H1 (cell line): ENCODE measurements around the gene RALA. TPM values are rescaled to one million over a fixed set of nuclear protein-coding genes. Genes with fewer than 3 reads are reported as not detected.

Source experiments
- CTCF ChIA-PET: fragments of 300-600 bp; sonication (Branson Sonifier 250); formaldehyde crosslinking; loops from one replicate; lab custom pipeline; 2021; ENCODE audit not compliant: partially characterized antibody; lab: Charles Lee
- POLR2A ChIA-PET: fragments of 300-600 bp; sonication (Branson Sonifier 250); formaldehyde crosslinking; loops from one replicate; lab custom pipeline; 2021; ENCODE audit warnings: inconsistent platforms; ENCODE audit not compliant: partially characterized antibody; lab: Charles Lee
- DNase-seq, 2 experiments: peaks; one replicate each; pipeline versions ENCODE4 v3.0.0 to v3.0.0-alpha.2; 2010 to 2022; ENCODE audit warnings: low spot score in 2 of 2, low read depth in 1 of 2, mixed read lengths in 1 of 2
- FAIRE-seq: peaks from 2 replicates; lab custom pipeline; 2011; peaks lifted over from hg19 to GRCh38; lab: Jason Lieb, UNC
- H2AFZ ChIP-seq: 2 replicates; pipeline ENCODE4 v1.8.1; 2012; ENCODE audit warnings: low read length, inconsistent platforms
- H2AK5ac ChIP-seq: 2 replicates; pipeline ENCODE4 v1.6.1; 2013; ENCODE audit warnings: low read depth, low read length
- H2BK120ac ChIP-seq: replicated peaks from 2 replicates; pipeline ENCODE3; 2013; ENCODE audit warnings: low read depth, low read length, inconsistent platforms
- H2BK12ac ChIP-seq: 2 replicates; pipeline ENCODE4 v1.6.1; 2013; ENCODE audit warnings: low read depth, low read length
- H2BK15ac ChIP-seq: 2 replicates; pipeline ENCODE4 v1.6.1; 2013; ENCODE audit warnings: low read length
- H2BK20ac ChIP-seq: 2 replicates; pipeline ENCODE4 v1.6.1; 2013; ENCODE audit warnings: low read length
- H2BK5ac ChIP-seq: 2 replicates; pipeline ENCODE4 v1.6.1; 2013; ENCODE audit warnings: low read depth, low read length
- H3K14ac ChIP-seq: 2 replicates; pipeline ENCODE4 v1.6.1; 2013; ENCODE audit warnings: inconsistent platforms; ENCODE audit not compliant: insufficient read length
- H3K18ac ChIP-seq: 2 replicates; pipeline ENCODE4 v1.6.1; 2013; ENCODE audit warnings: low read length; ENCODE audit errors: extremely low read depth
- H3K23ac ChIP-seq: 2 replicates; pipeline ENCODE4 v1.6.1; 2013; ENCODE audit warnings: inconsistent platforms; ENCODE audit not compliant: insufficient read length
- H3K23me2 ChIP-seq: 2 replicates; pipeline ENCODE4 v1.6.1; 2013; ENCODE audit warnings: low read depth, low read length
- H3K27ac ChIP-seq: 2 replicates; pipeline ENCODE4 v1.6.1; 2011; ENCODE audit warnings: low read depth, low read length, inconsistent platforms
- H3K27me3 ChIP-seq, 4 experiments: replicated peaks in 1 of 4; 1 replicate in 1 of 4; 2 replicates in 3 of 4; pipeline versions ENCODE4 v1.6.1 to v1.8.1; 2011 to 2013; ENCODE audit warnings: low read length in 3 of 4, mild to moderate bottlenecking in 3 of 4, inconsistent platforms in 2 of 4, mixed read lengths in 2 of 4, moderate library complexity in 1 of 4; ENCODE audit not compliant: control insufficient read depth in 3 of 4, insufficient read depth in 3 of 4; ENCODE audit errors: extremely low read depth in 1 of 4
- H3K36me3 ChIP-seq, 4 experiments: 2 replicates each; pipeline versions ENCODE4 v1.6.1 to v1.8.1; 2011 to 2013; ENCODE audit warnings: mild to moderate bottlenecking in 4 of 4, low read length in 3 of 4, moderate library complexity in 2 of 4, control low read depth in 1 of 4, inconsistent platforms in 1 of 4; ENCODE audit not compliant: insufficient read depth in 4 of 4, control insufficient read depth in 2 of 4
- H3K4ac ChIP-seq: replicated peaks from 2 replicates; pipeline ENCODE3; 2013; ENCODE audit warnings: low read length, low read depth, mixed read lengths, inconsistent platforms; ENCODE audit not compliant: insufficient read length
- H3K4me1 ChIP-seq, 4 experiments: replicated peaks in 1 of 4; 1 replicate in 1 of 4; 2 replicates in 3 of 4; pipeline versions ENCODE4 v1.6.1 to v1.8.1; 2011 to 2013; ENCODE audit warnings: low read length in 3 of 4, inconsistent platforms in 2 of 4, mixed read lengths in 1 of 4; ENCODE audit not compliant: insufficient read depth in 4 of 4, control insufficient read depth in 3 of 4
- H3K4me2 ChIP-seq, 2 experiments: 2 replicates each; pipeline versions ENCODE4 v1.6.1 to v1.8.1; 2011 to 2013; ENCODE audit warnings: low read depth in 2 of 2, low read length in 2 of 2, control low read depth in 1 of 2, inconsistent platforms in 1 of 2, mild to moderate bottlenecking in 1 of 2; ENCODE audit not compliant: insufficient read depth in 1 of 2
- H3K4me3 ChIP-seq, 4 experiments: fragments of 200-600, 300-600 bp in 1 of 4; sonication (generic), shearing (Covaris generic), sonication (Bioruptor Twin) in 1 of 4; 2 replicates each; pipeline versions ENCODE4 v1.5.1 to v1.8.1; 2011 to 2016; ENCODE audit warnings: low read length in 4 of 4, low read depth in 3 of 4, control low read depth in 2 of 4, inconsistent platforms in 2 of 4, mild to moderate bottlenecking in 2 of 4, mixed read lengths in 1 of 4, moderate library complexity in 1 of 4; ENCODE audit not compliant: insufficient read depth in 2 of 4; ENCODE audit errors: extremely low read depth in 1 of 4
- H3K56ac ChIP-seq: replicated peaks from 2 replicates; pipeline ENCODE3; 2013; ENCODE audit warnings: low read depth, mild to moderate bottlenecking, mixed read lengths, low read length, inconsistent platforms; ENCODE audit not compliant: insufficient read length
- H3K79me1 ChIP-seq: 2 replicates; pipeline ENCODE4 v1.6.1; 2013; ENCODE audit warnings: low read depth, low read length, control low read depth
- H3K79me2 ChIP-seq, 2 experiments: 2 replicates each; pipeline versions ENCODE4 v1.6.1 to v1.8.1; 2012 to 2013; ENCODE audit warnings: low read length in 2 of 2, mild to moderate bottlenecking in 2 of 2, inconsistent platforms in 1 of 2; ENCODE audit not compliant: insufficient read depth in 2 of 2, control insufficient read depth in 1 of 2
- H3K9ac ChIP-seq, 4 experiments: replicated peaks in 1 of 4; 1 replicate in 1 of 4; 2 replicates in 3 of 4; pipeline versions ENCODE4 v1.6.1 to v1.8.1; 2011 to 2013; ENCODE audit warnings: low read depth in 3 of 4, low read length in 3 of 4, control low read depth in 2 of 4, mild to moderate bottlenecking in 2 of 4, moderate library complexity in 2 of 4, inconsistent platforms in 1 of 4; ENCODE audit errors: extremely low read depth in 1 of 4
- H3K9me3 ChIP-seq, 2 experiments: 2 replicates each; pipeline versions ENCODE4 v1.6.1 to v1.8.1; 2012 to 2013; ENCODE audit warnings: mild to moderate bottlenecking in 2 of 2, moderate library complexity in 2 of 2, control low read depth in 1 of 2, inconsistent platforms in 1 of 2, low read depth in 1 of 2, low read length in 1 of 2, mixed read lengths in 1 of 2; ENCODE audit not compliant: insufficient read depth in 2 of 2
- H4K20me1 ChIP-seq, 2 experiments: replicated peaks in 1 of 2; 2 replicates each; pipeline versions ENCODE3 to v1.8.1; 2011 to 2013; ENCODE audit warnings: inconsistent platforms in 2 of 2, low read length in 2 of 2, mild to moderate bottlenecking in 1 of 2; ENCODE audit not compliant: insufficient read depth in 2 of 2, control insufficient read depth in 1 of 2
- H4K5ac ChIP-seq: 2 replicates; pipeline ENCODE4 v1.6.1; 2013; ENCODE audit warnings: low read length, low read depth, mixed read lengths, inconsistent platforms; ENCODE audit not compliant: insufficient read length
- H4K8ac ChIP-seq: 2 replicates; pipeline ENCODE4 v1.8.0; 2013; ENCODE audit warnings: mild to moderate bottlenecking, moderate library complexity, low read length, inconsistent platforms; ENCODE audit not compliant: insufficient read depth; ENCODE audit errors: extremely low read depth
- H4K91ac ChIP-seq: replicated peaks from 2 replicates; pipeline ENCODE3; 2013; ENCODE audit warnings: low read length, mixed read lengths, inconsistent platforms; ENCODE audit not compliant: insufficient read length
- BCL11A ChIP-seq, 2 experiments: IDR thresholded peaks; one replicate each; pipeline ENCODE4 v1.6.1; 2011; ENCODE audit warnings: low read depth in 2 of 2, low read length in 2 of 2, mild to moderate bottlenecking in 2 of 2
- CBX8 ChIP-seq: fragments of 300-800, 300-1000 bp; sonication (generic); IDR thresholded peaks from 2 replicates; pipeline ENCODE4 v1.7.1; 2016; ENCODE audit warnings: low read depth, low read length, borderline replicate concordance
- CTBP2 ChIP-seq: IDR thresholded peaks from 2 replicates; pipeline ENCODE4 v1.7.0; 2011; ENCODE audit warnings: borderline replicate concordance, mild to moderate bottlenecking, moderate library complexity, mixed read lengths, low read length; ENCODE audit not compliant: insufficient read depth, insufficient read length
- GABPA ChIP-seq: IDR thresholded peaks from 2 replicates; pipeline ENCODE4 v1.6.1; 2011; ENCODE audit warnings: mild to moderate bottlenecking, low read length, moderate library complexity, borderline replicate concordance; ENCODE audit not compliant: insufficient read depth
- KDM4A ChIP-seq: IDR thresholded peaks from one replicate; pipeline ENCODE4 v1.7.1; 2012; ENCODE audit warnings: low read depth, mild to moderate bottlenecking, moderate library complexity, low read length, inconsistent platforms; ENCODE audit not compliant: severe bottlenecking
- KDM5A ChIP-seq: fragments of 200-600 bp; IDR thresholded peaks from 2 replicates; pipeline ENCODE4 v1.7.1; 2012; ENCODE audit warnings: mild to moderate bottlenecking, low read length, inconsistent platforms, mixed read lengths
- PHF8 ChIP-seq: fragments of 200-600 bp; sonication (generic); conservative IDR thresholded peaks from 2 replicates; pipeline ENCODE4 v1.7.1; 2012; ENCODE audit warnings: low read depth, mild to moderate bottlenecking, inconsistent platforms, low read length, moderate library complexity
- SIX5 ChIP-seq: IDR thresholded peaks from 2 replicates; pipeline ENCODE4 v1.6.1; 2011; ENCODE audit warnings: mild to moderate bottlenecking, low read depth, low read length
- SP1 ChIP-seq: IDR thresholded peaks from 2 replicates; pipeline ENCODE4 v1.6.1; 2011; ENCODE audit warnings: low read depth, low read length
- TBP ChIP-seq: IDR thresholded peaks from 2 replicates; pipeline ENCODE4 v1.6.1; 2011; ENCODE audit warnings: low read depth, low read length, improper control_type of control experiment
- TCF12 ChIP-seq: IDR thresholded peaks from 2 replicates; pipeline ENCODE4 v1.6.1; 2011; ENCODE audit warnings: low read depth, mild to moderate bottlenecking, low read length
- TEAD4 ChIP-seq: IDR thresholded peaks from 2 replicates; pipeline ENCODE4 v1.6.1; 2012; ENCODE audit warnings: low read depth, low read length, inconsistent platforms, mixed read lengths
- WGBS, 2 experiments: shearing (Covaris generic) in 1 of 2; methylation state at CpG; one replicate each; pipeline versions ENCODE4 v1.1.6 to v1.1.7; 2013 to 2015; ENCODE audit warnings: low lambda C conversion rate in 2 of 2, mixed read lengths in 2 of 2, inconsistent platforms in 1 of 2, low coverage in 1 of 2, missing lambda C conversion rate in 1 of 2; ENCODE audit not compliant: insufficient replicate concordance in 2 of 2, insufficient coverage in 1 of 2, insufficient read length in 1 of 2; ENCODE audit errors: extremely low coverage in 1 of 2, missing lambda C conversion rate in 1 of 2; 5-methylcytosine and 5-hydroxymethylcytosine counted together
- polyA plus RNA-seq, 7 experiments: library from polyadenylated mRNA; depleted of rRNA in 3 of 7; stranded (reverse) in 5 of 7; unstranded in 2 of 7; fragments of >200 nt in 5 of 7; fragments of 200-250 nt in 2 of 7; gene quantifications; 1 replicate in 5 of 7; 2 replicates in 1 of 7; 4 replicates in 1 of 7; pipeline versions ENCODE4 v1.2.1 to v1.2.3, GENCODE V29; 2011 to 2013; ENCODE audit warnings: missing spikeins in 2 of 7, mixed read lengths in 2 of 7
- total RNA-seq: library from RNA; stranded (reverse); fragmentation: NEBNext Ultra II Directional; extraction: Animal tissue kit (Norgen Biotek cat#: 25700); gene quantifications from 2 replicates; pipeline ENCODE4 v1.2.1, GENCODE V29; 2021

The RALA gene
- total and polyA plus RNA-seq, 2 of the 8 experiments (the other 6 are each of a cell fraction or from before 2014, with no cell fraction given) = 24.1 to 72.8 TPM

DNA sequence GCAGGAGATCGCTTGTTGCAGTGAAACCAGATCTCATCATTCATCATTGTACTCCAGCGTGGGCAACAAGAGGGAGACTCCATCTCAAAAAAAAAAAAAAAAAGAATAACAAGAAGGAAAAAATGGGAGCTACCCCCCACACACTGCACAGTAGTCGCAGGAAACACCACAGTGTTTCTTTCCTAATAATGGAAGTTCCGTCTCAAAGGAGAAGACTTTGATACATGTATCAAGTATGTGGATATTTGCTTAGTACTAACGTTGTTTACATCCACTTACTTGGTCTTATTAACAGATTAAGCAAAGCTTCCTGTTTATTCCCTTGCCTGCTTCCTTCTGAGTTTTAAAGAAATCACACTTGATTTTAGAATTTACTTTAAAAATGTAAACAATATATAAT lies 35.0 kb upstream of the RALA start:
- H3K27me3 ChIP-seq = no peaks in the 10 kb centered on the region
- TF ChIP-seq TBP = no peak
- TF ChIP-seq KDM4A = no peak
- TF ChIP-seq KDM5A = no peak
- no peak for TF ChIP-seq SIX5
- no peak for TF ChIP-seq TCF12
- no peak for TF ChIP-seq GABPA
- TF ChIP-seq CBX8 = no peak
- TF ChIP-seq PHF8 = no peak
- TF ChIP-seq BCL11A (IDR thresholded peaks at IDR 0.05; ENCODE audit: low read depth in 2 of 2, low read length in 2 of 2) = no peak
- TF ChIP-seq CTBP2 = no peak
- TF ChIP-seq SP1 = no peak
- no peak for TF ChIP-seq TEAD4
- H2BK120ac ChIP-seq = no peak overlapping the region
- DNase-seq = no peak
- no peak overlapping the region for H3K9ac ChIP-seq
- no peaks in the 10 kb centered on the region for H3K79me2 ChIP-seq
- no peak overlapping the region for H2BK12ac ChIP-seq
- no peak overlapping the region for H3K4me2 ChIP-seq
- H2BK20ac ChIP-seq = no peak overlapping the region
- H2AK5ac ChIP-seq = no peak overlapping the region
- H4K5ac ChIP-seq = no peak overlapping the region
- no peaks in the 10 kb centered on the region for H3K23me2 ChIP-seq
- H3K4ac ChIP-seq = no peak overlapping the region
- WGBS, 2 experiments = 95% methylated on average over 5 of the region's 5 CpGs; no CpG with 5 or more reads in 1 of the 2 experiments
- ChIA-PET POLR2A (interaction anchor here (0.7 to 1.4 kb wide), 4 partner anchors 34 to 158 kb away, joined by 4 read pairs; no protein-coding TSS in a partner anchor), CTCF (interaction anchor here (1.1 to 2.6 kb wide), 4 partner anchors 9 to 309 kb away, joined by 3 to 20 read pairs (median 8); no protein-coding TSS in a partner anchor)
- H4K91ac ChIP-seq = no peak overlapping the region
- no peak overlapping the region for H3K4me3 ChIP-seq
- no peak overlapping the region for H2BK5ac ChIP-seq
- no peaks in the 10 kb centered on the region for H4K20me1 ChIP-seq
- H3K56ac ChIP-seq = no peak overlapping the region
- no peaks in the 10 kb centered on the region for H3K9me3 ChIP-seq
- FAIRE-seq = no peak
- no peaks in the 10 kb centered on the region for H3K36me3 ChIP-seq
- no peak overlapping the region for H2BK15ac ChIP-seq
- H3K14ac ChIP-seq = no peak overlapping the region
- peaks cover 0 to 4% (median 2%) of the 10 kb centered on the region in 4 experiments; a peak in 4 of 7 replicates for H3K4me1 ChIP-seq
- H3K79me1 ChIP-seq = no peaks in the 10 kb centered on the region
- H2AFZ ChIP-seq = 0 out of 2 replicates have a peak overlapping the region, but pooled peaks have one; percentile 33
- no peak overlapping the region for H3K27ac ChIP-seq
- H4K8ac ChIP-seq = no peak overlapping the region
- H3K23ac ChIP-seq = no peak overlapping the region
- H3K18ac ChIP-seq = no peak overlapping the region
